Hepatocyte (in vitro differentiated cells): ENCODE measurements around the gene JAG1.

Experiments
- EZH2 ChIP-seq: fragments of 200-600 bp; sonication (generic); IDR thresholded peaks from 2 replicates; pipeline ENCODE4 v1.6.1; 2016; ENCODE audit warnings: antibody characterized with exemption, mild to moderate bottlenecking, borderline replicate concordance
- EZH2phosphoT487 ChIP-seq: fragments of 200-600 bp; sonication (generic); IDR thresholded peaks from one replicate; pipeline ENCODE4 v1.6.1; 2018; ENCODE audit warnings: antibody characterized with exemption, mild to moderate bottlenecking, low read depth, moderate library complexity; ENCODE audit not compliant: unreplicated experiment, severe bottlenecking
- TF ChIP-seq, protein P1 (sequence below): fragments of 200-600 bp; sonication (generic); IDR thresholded peaks from 2 replicates; pipeline ENCODE4 v1.5.1; 2016; ENCODE audit warnings: antibody characterized with exemption, mild to moderate bottlenecking; ENCODE audit not compliant: poor library complexity

- TF ChIP-seq, protein P1, sequence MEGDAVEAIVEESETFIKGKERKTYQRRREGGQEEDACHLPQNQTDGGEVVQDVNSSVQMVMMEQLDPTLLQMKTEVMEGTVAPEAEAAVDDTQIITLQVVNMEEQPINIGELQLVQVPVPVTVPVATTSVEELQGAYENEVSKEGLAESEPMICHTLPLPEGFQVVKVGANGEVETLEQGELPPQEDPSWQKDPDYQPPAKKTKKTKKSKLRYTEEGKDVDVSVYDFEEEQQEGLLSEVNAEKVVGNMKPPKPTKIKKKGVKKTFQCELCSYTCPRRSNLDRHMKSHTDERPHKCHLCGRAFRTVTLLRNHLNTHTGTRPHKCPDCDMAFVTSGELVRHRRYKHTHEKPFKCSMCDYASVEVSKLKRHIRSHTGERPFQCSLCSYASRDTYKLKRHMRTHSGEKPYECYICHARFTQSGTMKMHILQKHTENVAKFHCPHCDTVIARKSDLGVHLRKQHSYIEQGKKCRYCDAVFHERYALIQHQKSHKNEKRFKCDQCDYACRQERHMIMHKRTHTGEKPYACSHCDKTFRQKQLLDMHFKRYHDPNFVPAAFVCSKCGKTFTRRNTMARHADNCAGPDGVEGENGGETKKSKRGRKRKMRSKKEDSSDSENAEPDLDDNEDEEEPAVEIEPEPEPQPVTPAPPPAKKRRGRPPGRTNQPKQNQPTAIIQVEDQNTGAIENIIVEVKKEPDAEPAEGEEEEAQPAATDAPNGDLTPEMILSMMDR = no peak
- no peak for TF ChIP-seq EZH2
- TF ChIP-seq EZH2phosphoT487 = no peak
Measured at GRCh38 chr20:10721137-10721896, 47.5 kb upstream of the JAG1 start.
